Ishikawa (cell line): Measurements from ENCODE around the gene PKP4.

Source experiments
- REST ChIP-seq: IDR thresholded peaks from 2 replicates; pipeline ENCODE4 v1.6.1; 2012; ENCODE audit warnings: low read depth, mild to moderate bottlenecking
- TAF1 ChIP-seq: IDR thresholded peaks from 2 replicates; pipeline ENCODE4 v1.6.1; 2012; ENCODE audit warnings: low read depth, mild to moderate bottlenecking

GRCh38 chr2:158533009-158533408 lies 76.3 kb downstream of the PKP4 start:
- TF ChIP-seq REST (no peak), TAF1 (no peak)
